Skeletal muscle tissue (tissue), 4 donors: Measurements from ENCODE around the gene ZNF384. TPM values are rescaled to one million over a fixed set of nuclear protein-coding genes. Genes with fewer than 3 reads are reported as not detected.
A peak's percentile ranks its signal among the peaks of the same experiment; 100 is the strongest.

ENCODE experiments used
- H3K27ac ChIP-seq: one replicate; pipeline ENCODE4 v1.7.0; 2013; ENCODE audit warnings: mild to moderate bottlenecking, low read depth, low read length, inconsistent platforms
- H3K27me3 ChIP-seq, 3 donors: one replicate each; pipeline ENCODE4 v1.7.0; 2013; ENCODE audit warnings: low read length in 3 of 3; ENCODE audit not compliant: control insufficient read depth in 3 of 3, insufficient read depth in 3 of 3
- H3K36me3 ChIP-seq, 3 donors: one replicate each; pipeline ENCODE4 v1.7.0; 2013; ENCODE audit warnings: low read length in 3 of 3; ENCODE audit not compliant: control insufficient read depth in 3 of 3, insufficient read depth in 3 of 3
- H3K4me1 ChIP-seq, 3 donors: one replicate each; pipeline ENCODE4 v1.7.0; 2013; ENCODE audit warnings: low read length in 3 of 3, mild to moderate bottlenecking in 3 of 3; ENCODE audit not compliant: control insufficient read depth in 3 of 3, insufficient read depth in 3 of 3
- H3K4me3 ChIP-seq, 3 donors: one replicate each; pipeline ENCODE4 v1.7.0; 2013; ENCODE audit warnings: low read length in 3 of 3
- H3K9ac ChIP-seq, 3 donors: one replicate each; pipeline ENCODE4 v1.7.0; 2013; ENCODE audit warnings: low read length in 3 of 3, mild to moderate bottlenecking in 3 of 3, moderate library complexity in 2 of 3, low read depth in 1 of 3
- H3K9me3 ChIP-seq, 3 donors: one replicate each; pipeline ENCODE4 v1.7.0; 2013; ENCODE audit warnings: low read length in 3 of 3; ENCODE audit not compliant: control insufficient read depth in 3 of 3
- total RNA-seq: library from RNA; depleted of rRNA; stranded (reverse); fragments of >200 nt; gene quantifications from one replicate; pipeline ENCODE4 v1.2.3, GENCODE V29; 2014
- donor health status: Osteomylitis.

Gene ZNF384
- total RNA-seq, 1 donor from 2014 or later, result 8.4 TPM

DNA sequence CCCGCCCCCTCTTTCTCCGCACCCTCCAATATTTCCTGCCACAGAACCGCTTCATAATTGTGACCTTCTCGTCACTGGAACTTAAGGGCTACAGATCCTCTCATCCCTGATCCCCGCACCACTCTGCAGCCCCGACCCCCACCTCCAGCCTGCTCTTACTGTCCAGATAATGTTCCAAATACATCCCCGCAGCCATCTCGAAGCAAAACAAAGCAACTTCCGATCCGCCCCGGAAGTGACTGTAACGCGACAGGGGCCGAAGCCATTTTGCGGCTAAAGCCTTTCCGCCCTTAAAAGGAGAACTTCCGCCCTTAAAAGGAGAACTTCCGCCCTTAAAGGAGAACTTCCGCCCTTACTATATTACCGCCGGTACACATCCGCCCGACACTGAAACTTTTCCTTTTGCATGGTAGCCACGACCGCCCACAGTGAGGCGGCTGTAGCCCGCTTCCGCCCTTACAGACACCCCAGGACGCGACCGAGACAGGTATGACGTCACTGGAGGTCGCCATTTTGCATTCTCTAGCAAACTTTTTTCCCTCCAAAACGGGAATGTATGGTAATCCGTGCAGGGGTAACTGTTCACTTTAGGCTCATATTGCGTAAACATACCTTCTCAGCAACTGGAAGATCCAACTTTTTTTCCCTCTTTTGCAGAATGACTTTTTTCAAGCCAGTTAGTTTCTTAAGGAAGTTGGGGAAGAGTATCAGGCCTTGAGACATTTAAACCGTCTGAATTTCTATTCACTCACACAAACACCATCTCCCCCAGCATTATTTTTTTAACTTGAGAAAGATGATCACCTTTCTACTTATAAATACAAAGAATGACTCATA lies 26.1 kb downstream of the ZNF384 start, which contains the start of gene ING4:
Gene ING4, minus strand, starts transcription at position 214 of the 837 bp plus-strand sequence. Its CDS starts 18 bp downstream, at position 196.
- peaks cover 9 to 14% (median 13%) of the 10 kb centered on the region in 3 donors for H3K4me1 ChIP-seq
- no peaks in the 10 kb centered on the region for H3K9me3 ChIP-seq
- H3K36me3 ChIP-seq, result peaks cover 11 to 22% (median 12%) of the 10 kb centered on the region in 3 donors
- H3K27me3 ChIP-seq, result no peaks in the 10 kb centered on the region
- H3K27ac ChIP-seq, result peak within 1 kb of the TSS; percentile 76
- H3K4me3 ChIP-seq, result peak within 1 kb of the TSS; percentile 90 to 96 (median 93)
- H3K9ac ChIP-seq, result peak within 1 kb of the TSS; percentile 83 to 88 (median 85)

DNA sequence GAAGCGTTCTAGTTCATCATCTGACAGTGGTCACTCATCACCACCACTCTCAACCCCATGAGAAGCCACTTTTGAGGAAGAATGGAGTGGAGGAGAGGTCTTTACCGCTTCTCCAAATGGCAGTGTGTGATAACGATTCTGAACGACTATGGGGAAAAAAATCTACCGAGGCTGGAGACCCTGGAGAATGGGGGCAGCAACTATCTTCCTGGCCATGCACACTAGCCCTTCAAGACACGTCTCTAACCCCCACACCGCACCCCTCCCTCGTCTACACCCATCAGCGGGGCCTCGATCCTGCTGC lies 26.6 kb downstream of the ZNF384 start:
- Histone ChIP-seq H3K36me3 (peaks cover 7 to 19% (median 7%) of the 10 kb centered on the region in 3 donors), H3K27ac (peak overlapping the region; percentile 68), H3K27me3 (no peaks in the 10 kb centered on the region), H3K9me3 (no peaks in the 10 kb centered on the region), H3K4me3 (peak overlapping the region; percentile 90 to 96 (median 93)), H3K4me1 (peaks cover 9 to 14% (median 13%) of the 10 kb centered on the region in 3 donors), H3K9ac (peak overlapping the region; percentile 83 to 88 (median 85))

DNA sequence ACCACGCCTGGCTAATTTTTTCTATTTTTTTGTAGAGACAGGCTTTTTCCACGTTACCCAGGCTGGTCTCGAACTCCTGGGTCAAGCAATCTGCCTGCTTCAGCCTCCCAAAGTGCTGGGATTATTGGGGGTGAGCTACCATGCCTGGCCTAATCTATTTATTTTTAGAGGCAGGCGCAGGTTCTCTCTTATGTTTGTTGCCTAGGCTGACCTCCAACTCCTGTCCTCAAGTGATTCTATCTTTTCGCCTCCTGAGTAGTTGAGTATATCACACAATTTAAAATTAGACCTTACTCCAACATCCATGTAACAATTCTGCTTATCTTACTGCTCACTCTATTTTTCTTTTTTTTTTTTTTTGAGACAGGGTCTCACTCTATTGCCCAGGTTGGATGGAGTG lies 35.2 kb downstream of the ZNF384 start:
- Histone ChIP-seq H3K9me3 (no peaks in the 10 kb centered on the region), H3K36me3 (peaks cover 36 to 63% (median 59%) of the 10 kb centered on the region in 3 donors), H3K27me3 (no peaks in the 10 kb centered on the region), H3K27ac (no peak overlapping the region), H3K9ac (no peak overlapping the region), H3K4me1 (peaks cover 0 to 4% (median 3%) of the 10 kb centered on the region in 3 donors), H3K4me3 (no peak overlapping the region)

DNA sequence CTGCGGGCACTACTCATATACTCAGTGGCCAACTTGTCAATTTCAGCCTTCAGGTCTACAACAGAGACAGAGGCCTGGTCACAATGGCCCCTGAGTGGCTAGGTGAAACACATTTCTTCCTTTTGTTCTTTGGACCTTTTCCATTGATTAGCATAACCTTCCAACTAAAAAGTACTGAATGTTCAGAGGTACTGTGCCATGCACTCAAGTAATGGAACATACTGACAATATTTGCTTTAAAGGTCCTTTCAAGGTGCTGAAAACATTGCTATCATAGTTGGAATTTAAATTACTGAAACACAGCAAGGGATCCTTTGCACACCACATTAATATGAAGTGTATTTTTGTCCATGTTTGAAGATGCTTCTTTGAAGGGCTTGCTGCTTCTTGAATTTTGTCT lies 35.8 kb downstream of the ZNF384 start:
- no peak overlapping the region for H3K4me3 ChIP-seq
- peak overlapping the region in 1 of 3 donors; percentile 8 for H3K9ac ChIP-seq
- H3K36me3 ChIP-seq, result peaks cover 36 to 63% (median 55%) of the 10 kb centered on the region in 3 donors
- H3K9me3 ChIP-seq, result no peaks in the 10 kb centered on the region
- H3K27me3 ChIP-seq, result no peaks in the 10 kb centered on the region
- H3K27ac ChIP-seq, result no peak overlapping the region
- H3K4me1 ChIP-seq, result peaks cover 0 to 4% (median 3%) of the 10 kb centered on the region in 3 donors

DNA sequence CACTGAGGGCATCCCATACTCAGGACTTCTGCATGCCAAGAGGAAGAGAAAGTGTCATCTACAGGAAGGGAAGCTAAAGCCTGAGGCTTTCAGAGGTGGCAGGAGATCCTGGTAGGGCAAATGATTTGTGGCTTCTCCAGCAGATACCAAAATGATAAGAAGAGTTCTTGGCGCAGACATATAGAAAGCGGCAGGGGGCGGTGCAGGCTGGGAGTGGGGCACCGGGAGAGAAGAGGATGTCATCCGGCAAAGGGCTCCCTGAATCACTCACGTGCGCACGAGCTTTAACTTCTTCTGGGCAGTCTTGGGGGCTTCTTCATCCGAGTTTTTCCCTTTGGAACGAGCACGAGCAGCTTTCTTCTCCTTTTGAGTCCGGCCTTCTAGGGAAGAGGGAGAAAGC lies 36.8 kb downstream of the ZNF384 start:
- Histone ChIP-seq H3K9ac (no peak overlapping the region), H3K4me1 (peaks cover 0 to 4% (median 4%) of the 10 kb centered on the region in 3 donors), H3K27ac (no peak overlapping the region), H3K9me3 (no peaks in the 10 kb centered on the region), H3K27me3 (no peaks in the 10 kb centered on the region), H3K4me3 (no peak overlapping the region), H3K36me3 (peaks cover 36 to 67% (median 55%) of the 10 kb centered on the region in 3 donors)

DNA sequence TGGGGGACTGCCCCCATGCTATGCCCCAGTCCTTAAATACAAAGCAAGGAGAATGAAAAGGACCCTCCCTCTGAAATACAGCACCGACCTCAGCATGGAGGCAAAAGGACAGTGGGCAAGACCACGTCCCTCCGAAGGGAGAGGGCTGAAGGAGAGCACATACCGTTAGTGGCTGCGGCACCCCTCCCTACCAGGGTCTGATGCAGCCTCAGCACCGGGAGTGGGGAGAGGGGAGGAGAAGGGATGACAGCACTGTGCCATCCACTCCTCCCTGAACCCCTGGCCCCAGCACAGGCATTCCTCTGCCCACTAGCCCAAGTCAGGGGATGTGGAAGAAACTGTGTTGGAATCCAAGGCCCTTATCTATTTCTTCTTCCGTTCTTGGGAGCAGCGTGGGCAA lies 38.3 kb downstream of the ZNF384 start:
- Histone ChIP-seq H3K4me1 (peaks cover 9 to 10% (median 10%) of the 10 kb centered on the region in 3 donors), H3K36me3 (peaks cover 31 to 56% (median 47%) of the 10 kb centered on the region in 3 donors), H3K27ac (no peak overlapping the region), H3K4me3 (no peak overlapping the region), H3K9me3 (no peaks in the 10 kb centered on the region), H3K9ac (no peak overlapping the region), H3K27me3 (no peaks in the 10 kb centered on the region)

DNA sequence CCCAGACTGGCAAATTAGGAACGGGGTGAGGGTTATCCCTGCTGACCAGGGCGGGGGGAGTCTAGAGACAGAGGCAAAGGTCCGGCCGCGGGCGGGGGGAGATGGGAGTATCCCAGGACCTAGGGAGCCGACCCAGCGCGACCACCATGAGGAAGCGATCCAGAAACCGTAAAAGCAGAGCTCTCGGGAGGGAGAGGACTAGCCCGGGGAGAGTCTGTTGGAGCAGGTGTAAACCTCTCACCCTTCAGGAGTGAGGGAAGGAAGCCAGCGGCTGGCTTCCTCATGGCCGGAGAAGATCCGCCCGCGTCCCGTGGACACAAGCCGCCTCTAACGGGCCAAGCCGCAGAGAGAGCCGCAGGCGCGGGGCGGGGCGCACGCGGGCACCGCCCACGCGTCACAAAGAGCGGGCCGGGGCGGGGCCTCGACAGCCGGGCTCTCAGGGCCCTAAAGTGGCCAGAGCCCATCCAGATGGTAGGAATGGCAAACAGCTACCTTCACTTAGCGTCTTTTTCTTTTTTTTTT lies 42.0 kb downstream of the ZNF384 start, which contains the start of gene ACRBP:
Gene ACRBP, minus strand, starts transcription at position 350 of the 522 bp plus-strand sequence. Its CDS starts 66 bp downstream, at position 284.
- H3K36me3 ChIP-seq, result peaks cover 19 to 26% (median 22%) of the 10 kb centered on the region in 3 donors
- peak within 1 kb of the TSS; percentile 12 for H3K27ac ChIP-seq
- H3K4me3 ChIP-seq, result peak within 1 kb of the TSS; percentile 71
- H3K9me3 ChIP-seq, result no peaks in the 10 kb centered on the region
- H3K4me1 ChIP-seq, result peaks cover 6 to 10% (median 6%) of the 10 kb centered on the region in 3 donors
- H3K9ac ChIP-seq, result peak within 1 kb of the TSS; percentile 51 to 77 (median 62)
- no peaks in the 10 kb centered on the region for H3K27me3 ChIP-seq

DNA sequence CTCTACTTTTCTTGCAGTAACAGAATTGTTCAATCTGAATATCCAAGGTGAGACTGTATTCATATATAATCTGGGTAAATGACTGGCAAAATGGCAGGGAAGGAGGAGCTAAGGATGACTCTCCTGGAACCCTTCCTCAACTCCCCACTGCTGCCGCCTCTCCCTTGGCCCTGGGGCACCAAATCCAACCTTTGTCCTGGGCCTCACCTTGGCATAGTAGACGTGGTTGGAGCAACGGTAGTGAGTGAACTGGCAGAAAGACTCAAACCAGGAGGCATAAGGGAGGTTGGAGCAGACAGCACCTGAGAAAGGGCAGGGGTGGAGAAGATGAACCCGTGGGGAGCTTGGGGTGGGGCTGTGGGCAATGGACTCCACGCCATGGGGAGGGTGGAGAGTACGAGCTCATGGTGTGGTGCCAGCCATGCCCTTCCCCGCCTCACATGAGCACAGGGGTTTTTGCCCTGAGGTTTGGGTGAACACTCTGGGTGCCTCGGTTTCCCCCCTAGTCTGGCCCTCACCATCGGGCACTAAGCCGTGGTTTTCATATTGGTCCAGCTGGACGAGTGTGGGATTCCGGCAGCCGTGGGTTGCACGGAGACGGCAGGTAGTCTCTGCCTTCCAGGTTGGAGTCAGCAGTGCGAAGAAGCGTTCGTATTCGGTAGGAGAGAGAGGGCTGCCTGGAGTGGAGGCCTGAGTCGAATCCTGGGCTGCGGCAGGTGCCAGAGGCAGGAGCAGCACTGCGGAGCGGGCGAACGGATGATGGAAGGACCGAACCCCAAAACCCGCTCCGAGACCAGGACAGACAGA lies 42.7 kb downstream of the ZNF384 start:
- peak overlapping the region; percentile 71 for H3K4me3 ChIP-seq

DNA sequence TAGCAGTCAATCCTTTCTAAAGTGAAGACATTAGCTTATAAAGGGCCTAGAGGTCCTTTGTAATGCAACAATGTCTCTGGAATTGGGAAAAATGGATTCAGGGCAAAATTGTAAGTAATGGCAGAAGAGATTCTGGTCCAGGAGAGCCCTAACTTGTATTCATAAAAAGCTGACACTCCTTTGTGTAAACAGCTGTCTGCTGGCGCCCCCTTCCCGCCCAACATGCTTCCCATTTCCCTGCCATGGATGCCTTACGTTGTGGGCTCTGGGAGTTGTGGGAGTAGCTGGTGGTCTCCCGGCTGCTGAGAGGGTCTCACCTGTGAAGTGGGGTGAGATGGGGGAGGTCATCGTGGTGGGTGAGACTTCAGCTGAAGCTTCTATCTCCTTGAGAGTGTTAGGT lies 44.3 kb downstream of the ZNF384 start:
- no peak overlapping the region for H3K27ac ChIP-seq

More for the DNA sequence above, 42.7 kb downstream of the ZNF384 start:
- H3K9me3 ChIP-seq, result no peaks in the 10 kb centered on the region
- H3K27me3 ChIP-seq, result no peaks in the 10 kb centered on the region
- H3K9ac ChIP-seq, result peak overlapping the region; percentile 51 to 77 (median 62)
- peaks cover 6 to 10% (median 6%) of the 10 kb centered on the region in 3 donors for H3K4me1 ChIP-seq
- H3K36me3 ChIP-seq, result peaks cover 15 to 21% (median 18%) of the 10 kb centered on the region in 3 donors
- H3K27ac ChIP-seq, result peak overlapping the region; percentile 12

More for the DNA sequence above, 44.3 kb downstream of the ZNF384 start:
- Histone ChIP-seq H3K36me3 (peaks cover 0 to 7% (median 3%) of the 10 kb centered on the region in 3 donors), H3K9me3 (no peaks in the 10 kb centered on the region), H3K4me1 (peaks cover 6 to 10% (median 6%) of the 10 kb centered on the region in 3 donors), H3K4me3 (no peak overlapping the region), H3K27me3 (no peaks in the 10 kb centered on the region), H3K9ac (no peak overlapping the region)
